HG03342 (cell line): Measurements from ENCODE around the gene LRRN4CL.

Experiments used
- ATAC-seq: cut with Tn5 transposase; IDR thresholded peaks from one replicate; pipeline ENCODE4 v1.9.1; 2021; ENCODE audit warnings: mild to moderate bottlenecking, moderate library complexity; ENCODE audit not compliant: unreplicated experiment

Gene LRRN4CL

GRCh38 chr11:62648185-62648966 is 41.0 kb downstream of the LRRN4CL start:
- ATAC-seq, result no peak

DNA sequence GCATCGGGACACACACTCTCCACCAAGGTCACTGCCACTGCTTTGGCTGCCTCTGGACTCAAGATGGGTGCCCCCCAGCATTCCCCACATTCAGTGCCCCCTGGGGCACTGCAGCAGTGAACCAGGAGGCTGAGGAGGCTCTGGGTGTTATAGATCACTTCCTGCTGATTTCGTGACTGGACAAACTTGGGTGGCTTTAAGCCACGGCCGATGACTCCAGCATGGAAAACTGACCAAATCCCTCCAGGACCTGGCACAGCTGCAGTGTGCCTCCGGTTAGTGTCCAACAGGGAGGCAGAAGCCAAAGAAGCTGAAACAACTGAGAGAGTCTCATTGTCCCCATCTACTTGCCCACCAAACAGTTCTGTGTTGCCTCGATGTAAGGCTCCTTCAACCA is 41.7 kb downstream of the LRRN4CL start:
- ATAC-seq, result no peak

- ATAC-seq, result no peak
Measured at GRCh38 chr11:62646825-62647608, 42.3 kb downstream of the LRRN4CL start.

DNA sequence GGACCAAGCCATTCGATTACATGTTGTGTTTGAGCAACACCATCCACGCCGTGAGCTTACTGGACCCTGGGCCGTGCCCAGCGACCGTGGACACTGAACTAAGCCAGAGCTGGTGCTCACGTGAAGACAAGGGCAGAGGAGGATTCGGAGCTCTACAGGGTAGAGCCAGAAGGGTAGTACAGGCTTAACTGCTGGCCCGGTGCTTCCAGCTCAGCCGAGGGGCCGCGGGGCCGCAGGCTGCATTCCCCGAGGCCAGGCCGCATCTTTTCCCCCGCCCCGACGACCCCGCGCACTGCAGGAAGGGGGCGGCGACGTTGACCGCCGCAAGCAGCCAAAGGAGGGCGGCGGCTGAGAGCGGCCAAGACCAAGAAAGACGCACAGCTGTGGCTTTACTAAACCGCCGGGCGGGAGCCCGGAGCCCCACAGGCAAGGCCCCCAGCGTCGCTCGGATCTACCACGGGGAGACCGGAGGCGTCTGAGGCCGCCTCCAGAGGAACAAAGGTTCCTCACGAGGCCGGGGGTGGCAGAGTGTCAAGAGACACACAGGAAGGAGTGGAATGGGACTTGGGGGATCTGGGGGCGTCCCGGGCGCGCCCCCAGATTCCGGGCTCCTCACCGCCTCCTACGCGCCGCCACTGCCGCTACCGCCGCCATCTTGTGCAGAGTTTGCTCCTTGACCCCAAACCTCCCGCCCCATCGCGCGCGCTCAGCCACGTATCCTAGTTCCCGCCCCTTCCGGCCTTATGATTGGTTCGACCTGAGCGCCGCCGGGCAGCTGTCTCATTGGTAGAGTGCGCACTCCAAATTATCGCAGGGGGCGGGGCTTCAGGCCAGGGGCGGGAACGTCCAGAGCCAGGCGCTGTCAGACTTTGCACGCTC is 43.1 kb downstream of the LRRN4CL start, which contains the start of gene GANAB:
GANAB (minus strand) TSS at position 668 of the 879 bp plus-strand sequence; CDS start at position 654, 14 bp downstream.
- peak; percentile 92 for ATAC-seq

DNA sequence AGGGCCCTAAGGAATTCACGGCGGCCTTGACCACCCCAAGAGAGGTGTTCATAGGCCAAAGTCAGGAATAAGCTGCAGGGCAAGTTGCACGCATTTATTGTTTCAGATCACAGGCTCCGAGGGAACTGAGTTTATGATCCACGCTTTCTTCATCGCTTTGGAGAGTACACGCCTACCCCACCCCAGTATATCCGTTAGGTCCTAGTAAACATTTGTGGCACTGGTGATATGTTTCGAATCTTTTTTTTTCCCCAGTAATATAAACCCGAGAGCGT is 43.7 kb downstream of the LRRN4CL start:
- no peak for ATAC-seq

GRCh38 chr11:62644220-62644619 is 45.1 kb downstream of the LRRN4CL start:
- ATAC-seq, result no peak
